ENCODE data around the gene NDUFAF3. TPM values are rescaled to one million over a fixed set of nuclear protein-coding genes. Genes with fewer than 3 reads are reported as not detected.

The NDUFAF3 gene
- total RNA-seq (106 TPM), polyA plus RNA-seq (ENCODE audit: insufficient read depth, low read depth, low replicate concordance) (190 TPM)
- long read RNA-seq, donor 1, transcript NDUFAF3-202 (5 exons, 2,012 nt) = major isoform, 43 of 65 reads
- long read RNA-seq, donor 1, partial matches to known transcripts = 14 of 65 reads
- long read RNA-seq, donor 1, other reads (novel, unspliced or antisense) = 6 of 65 reads
- long read RNA-seq, donor 2, transcript NDUFAF3-202 (5 exons, 2,012 nt) = major isoform, 60 of 71 reads
- long read RNA-seq, donor 2, partial matches to known transcripts = 0 of 71 reads
- long read RNA-seq, donor 2, other reads (novel, unspliced or antisense) = 11 of 71 reads
- long read RNA-seq, donor 3, transcript NDUFAF3-202 (5 exons, 2,012 nt) = major isoform, 95 of 113 reads
- long read RNA-seq, donor 3, partial matches to known transcripts = 0 of 113 reads
- long read RNA-seq, donor 3, other reads (novel, unspliced or antisense) = 14 of 113 reads
- long read RNA-seq, donor 4, transcript NDUFAF3-202 (5 exons, 2,012 nt) = major isoform, 48 of 210 reads
- long read RNA-seq, donor 4, partial matches to known transcripts = 111 of 210 reads
- long read RNA-seq, donor 4, other reads (novel, unspliced or antisense) = 47 of 210 reads
- long read RNA-seq, donor 5, partial matches to known transcripts = 0 of 3 reads
- long read RNA-seq, donor 5, other reads (novel, unspliced or antisense) = 0 of 3 reads
- long read RNA-seq, donor 6, transcript NDUFAF3-202 (5 exons, 2,012 nt) = major isoform, 128 of 170 reads
- long read RNA-seq, donor 6, partial matches to known transcripts = 21 of 170 reads
- long read RNA-seq, donor 6, other reads (novel, unspliced or antisense) = 17 of 170 reads
- long read RNA-seq, donor 7, transcript NDUFAF3-202 (5 exons, 2,012 nt) = major isoform, 88 of 115 reads
- long read RNA-seq, donor 7, partial matches to known transcripts = 4 of 115 reads
- long read RNA-seq, donor 7, other reads (novel, unspliced or antisense) = 23 of 115 reads
- long read RNA-seq, donor 8, transcript NDUFAF3-202 (5 exons, 2,012 nt) = major isoform, 53 of 65 reads
- long read RNA-seq, donor 8, partial matches to known transcripts = 0 of 65 reads
- long read RNA-seq, donor 8, other reads (novel, unspliced or antisense) = 7 of 65 reads
- long read RNA-seq, donor 9, transcript NDUFAF3-202 (5 exons, 2,012 nt) = major isoform, 25 of 32 reads
- long read RNA-seq, donor 9, partial matches to known transcripts = 0 of 32 reads
- long read RNA-seq, donor 9, other reads (novel, unspliced or antisense) = 5 of 32 reads
- long read RNA-seq, donor 10, transcript NDUFAF3-202 (5 exons, 2,012 nt) = major isoform, 52 of 76 reads
- long read RNA-seq, donor 10, transcript NDUFAF3-206 (4 exons, 826 nt) = minor isoform, 6 of 76 reads
- long read RNA-seq, donor 10, partial matches to known transcripts = 5 of 76 reads
- long read RNA-seq, donor 10, other reads (novel, unspliced or antisense) = 11 of 76 reads

- Histone ChIP-seq H3K4me3 (ENCODE audit: low read length in 3 of 3) (peak within 1 kb of the TSS; percentile 90 to 97 (median 92)), H3K9ac (ENCODE audit: low read length in 3 of 3) (peak within 1 kb of the TSS; percentile 82 to 100 (median 95)), H3K27ac (ENCODE audit: low read depth in 2 of 2, low read length in 2 of 2) (peak within 1 kb of the TSS; percentile 98 to 99), H3K9me3 (ENCODE audit: control insufficient read depth in 2 of 3, insufficient read depth in 1 of 3, low read length in 3 of 3) (no peaks in the 10 kb centered on the region), H3K4me1 (ENCODE audit: control insufficient read depth in 2 of 3, insufficient read depth in 2 of 3, low read depth in 1 of 3, low read length in 3 of 3) (peaks cover 0 to 31% (median 7%) of the 10 kb centered on the region in 3 donors), H3K27me3 (ENCODE audit: control insufficient read depth, insufficient read depth, low read length) (no peaks in the 10 kb centered on the region), H3K36me3 (ENCODE audit: control insufficient read depth in 2 of 3, insufficient read depth in 3 of 3, low read length in 3 of 3) (peaks cover 7 to 34% (median 17%) of the 10 kb centered on the region in 3 donors)
- no peak for FAIRE-seq
- peak; percentile 90 for TF ChIP-seq CTCF (IDR thresholded peaks at IDR 0.05; ENCODE audit: borderline replicate concordance, extremely low read depth, insufficient read depth)
- peak; percentile 95 to 98 (median 97) for DNase-seq
- intact Hi-C loops (cut with DNase I) = no loop called here
Observed at GRCh38 chr3:49021813-49022687, at the start of gene NDUFAF3. Gene NDUFAF3 (plus strand): TSS chr3:49022121. CDS start chr3:49022145, 24 bp downstream.

- no peaks in the 10 kb centered on the region for H3K4me1 ChIP-seq (ENCODE audit: control insufficient read depth in 2 of 3, insufficient read depth in 2 of 3, low read depth in 1 of 3, low read length in 3 of 3)
- no peak for TF ChIP-seq CTCF (IDR thresholded peaks at IDR 0.05; ENCODE audit: borderline replicate concordance, extremely low read depth, insufficient read depth)
- H3K9ac ChIP-seq (ENCODE audit: low read length in 3 of 3) = no peak overlapping the region
- no peak for FAIRE-seq
- H3K27me3 ChIP-seq (ENCODE audit: control insufficient read depth, insufficient read depth, low read length) = no peaks in the 10 kb centered on the region
- peaks cover 19 to 55% (median 52%) of the 10 kb centered on the region in 3 donors for H3K36me3 ChIP-seq (ENCODE audit: control insufficient read depth in 2 of 3, insufficient read depth in 3 of 3, low read length in 3 of 3)
- DNase-seq = no peak
- no peaks in the 10 kb centered on the region for H3K9me3 ChIP-seq (ENCODE audit: control insufficient read depth in 2 of 3, insufficient read depth in 1 of 3, low read length in 3 of 3)
- intact Hi-C loops (cut with DNase I) = no loop called here
- H3K4me3 ChIP-seq (ENCODE audit: low read length in 3 of 3) = no peak overlapping the region
- H3K27ac ChIP-seq (ENCODE audit: low read depth in 2 of 2, low read length in 2 of 2) = no peak overlapping the region
Observed at GRCh38 chr3:48974076-48974864, 47.7 kb upstream of the NDUFAF3 start.
